ENCODE data around the gene SAMD13.
A peak's percentile ranks its signal among the peaks of the same experiment; 100 is the strongest.
"Not testable (repeated sequence)": the region's sequence is repeated elsewhere in the genome, so short reads cannot be mapped to it uniquely, and the experiment has no call there.

Gene SAMD13

GRCh38 chr1:84287389-84287788 is 14.1 kb upstream of the SAMD13 start:
- not testable (repeated sequence) for DNase-seq

DNA sequence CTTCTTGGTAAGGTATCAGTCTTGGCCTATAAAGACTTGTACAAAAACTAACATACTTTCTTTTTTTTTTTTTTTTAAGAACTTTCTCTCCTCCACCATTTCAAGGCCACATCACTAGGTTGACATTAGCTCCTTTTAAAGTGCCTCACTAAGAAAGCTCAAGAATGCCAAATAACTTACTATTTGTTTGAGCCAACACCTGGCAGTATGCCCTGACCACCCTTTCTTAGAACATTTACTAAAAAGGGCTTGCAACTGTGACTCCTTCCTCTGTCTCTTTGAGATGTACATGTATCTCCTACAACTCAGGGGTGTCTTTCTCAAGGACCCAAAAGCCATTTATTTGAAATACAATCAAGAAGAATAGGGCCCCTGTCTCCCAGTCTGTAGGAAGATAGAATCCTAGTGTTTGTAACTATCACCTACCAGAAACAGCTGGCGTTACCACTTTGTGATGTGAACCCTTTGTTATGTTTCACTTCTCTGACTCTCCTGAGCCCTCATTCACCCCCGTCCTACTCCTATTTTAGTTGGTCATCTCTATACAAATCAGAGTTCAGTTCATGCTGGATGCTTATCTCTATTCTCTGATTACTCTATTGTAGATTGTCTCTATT is 12.2 kb upstream of the SAMD13 start:
- no peak for DNase-seq

- DNase-seq: no peak
These were observed 9.4 kb upstream of the SAMD13 start for GRCh38 chr1:84291882-84292655.

DNA sequence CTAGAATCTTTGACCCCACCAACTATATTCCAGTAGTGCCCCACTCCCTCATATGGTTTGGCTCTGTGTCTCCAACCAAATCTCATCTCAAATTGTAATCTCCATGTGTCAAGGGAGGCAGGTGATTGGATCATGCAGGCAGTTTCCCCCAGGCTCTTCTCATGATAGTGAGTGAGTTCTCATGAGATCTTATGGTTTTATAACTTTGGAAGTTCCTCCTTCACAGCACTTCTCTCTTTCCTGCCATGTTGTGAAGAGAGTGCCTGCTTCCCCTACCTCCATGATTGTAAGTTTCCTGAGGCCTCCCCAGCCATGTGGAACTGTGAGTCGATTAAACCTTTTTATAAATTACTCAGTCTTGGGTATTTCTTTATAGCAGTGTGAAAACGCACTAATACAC is 7.7 kb upstream of the SAMD13 start:
- DNase-seq: no peak

- DNase-seq: no peak
These were observed 6.8 kb upstream of the SAMD13 start for GRCh38 chr1:84294751-84295150.

- DNase-seq: no peak
These were observed 3.8 kb upstream of the SAMD13 start for GRCh38 chr1:84297546-84298244.

- DNase-seq: peak; percentile 70
These were observed 3.2 kb upstream of the SAMD13 start for GRCh38 chr1:84298328-84298683.

DNA sequence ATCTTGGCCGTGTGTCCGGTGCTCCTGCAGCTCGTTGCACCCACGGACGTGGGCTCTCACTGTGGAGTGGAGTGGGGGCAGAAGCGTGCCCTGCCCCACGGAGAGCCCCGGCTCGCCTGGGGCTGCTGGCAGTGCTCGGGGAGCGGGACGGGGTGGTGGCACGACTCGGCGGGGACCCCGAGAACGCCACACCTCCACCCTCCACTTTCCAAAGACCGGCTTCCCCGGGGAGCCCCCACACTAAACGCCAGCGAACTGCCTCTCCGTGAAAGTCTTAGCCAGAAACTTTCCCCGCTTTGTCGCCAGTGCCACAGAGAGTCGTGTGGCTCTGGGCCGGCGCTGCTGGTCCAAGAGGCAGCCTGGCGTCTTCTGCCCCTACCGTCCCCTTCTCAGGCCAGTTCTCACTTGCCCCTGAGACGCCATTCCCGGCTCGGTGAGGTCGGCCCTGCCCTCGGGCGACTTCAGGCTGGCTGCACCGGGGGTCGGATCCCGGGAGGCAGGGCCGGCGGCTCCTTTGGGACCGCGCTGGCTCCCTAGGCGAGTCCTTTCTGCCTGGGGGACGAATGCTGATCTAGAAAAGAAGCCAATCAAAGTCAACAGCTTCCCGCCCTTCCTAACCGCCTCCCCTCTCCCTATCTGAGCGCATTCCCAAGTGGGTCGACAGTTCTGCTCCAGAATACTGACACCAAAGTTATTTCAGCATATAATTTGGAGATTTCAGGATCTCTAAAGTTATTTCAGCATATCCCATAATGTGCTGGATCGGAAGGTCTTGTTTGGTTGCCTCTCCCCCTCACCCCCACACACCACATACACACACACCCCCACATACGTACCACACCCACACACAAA is 2.6 kb upstream of the SAMD13 start:
- DNase-seq: peak; percentile 49

DNA sequence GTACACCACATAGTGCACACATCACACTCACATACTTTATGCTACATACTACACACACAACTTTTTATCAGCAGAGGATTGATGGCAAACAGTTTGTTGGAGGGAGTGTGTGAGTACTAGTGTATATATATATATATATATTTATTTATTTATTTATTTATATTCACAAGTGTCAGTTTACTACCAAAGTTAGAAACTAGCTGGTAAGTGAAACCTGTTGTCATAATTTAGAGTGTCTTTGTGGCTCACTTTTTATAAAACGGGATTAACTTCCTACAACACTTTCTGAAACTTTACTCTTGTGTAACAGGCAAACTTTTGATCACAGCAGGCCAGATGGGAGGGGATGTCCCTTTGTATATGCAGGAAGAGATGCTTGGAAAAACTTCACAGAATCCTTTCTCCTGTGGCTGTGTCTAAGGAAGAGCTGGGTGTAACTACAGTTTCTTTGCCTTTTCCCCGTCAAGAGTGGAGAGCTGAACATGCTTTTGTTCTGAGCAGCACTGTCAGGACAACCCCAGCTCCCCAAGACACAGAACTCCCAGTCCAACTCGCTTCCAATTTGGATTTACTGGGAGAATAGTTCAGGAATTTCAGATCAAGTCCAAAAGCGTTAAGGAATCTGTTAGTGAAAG is 1.9 kb upstream of the SAMD13 start:
- no peak for DNase-seq

- DNase-seq: no peak
These were observed 1.0 kb upstream of the SAMD13 start for GRCh38 chr1:84300501-84300900.

- no peak for DNase-seq
These were observed 377 bp downstream of the SAMD13 start for GRCh38 chr1:84301785-84302385.

DNA sequence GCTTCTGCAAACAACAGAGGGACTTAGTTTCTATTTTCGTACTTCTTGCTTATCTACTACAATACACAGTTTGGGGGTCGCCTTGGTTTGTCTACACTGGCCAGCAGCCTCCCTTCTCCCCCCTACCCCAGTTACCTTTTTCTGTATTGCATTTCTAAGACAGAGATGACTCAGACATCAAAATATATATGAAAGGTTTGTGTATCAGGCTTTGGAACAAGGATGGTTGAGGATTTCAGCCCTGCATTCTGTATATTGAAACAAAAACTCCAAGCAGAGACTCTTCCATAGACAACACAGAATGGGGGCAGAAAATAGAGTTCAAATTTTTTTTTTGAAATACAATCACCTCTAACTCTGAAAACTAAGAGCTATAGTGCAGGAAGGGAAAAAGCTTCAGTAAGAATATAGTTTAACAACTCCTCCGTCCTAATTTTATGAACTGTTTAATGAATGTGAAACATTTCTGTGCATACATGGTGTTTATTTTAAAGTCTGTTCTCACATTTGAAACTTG is 1.9 kb downstream of the SAMD13 start:
- no peak for DNase-seq

- DNase-seq: no peak
These were observed 5.9 kb downstream of the SAMD13 start for GRCh38 chr1:84307398-84307797.

GRCh38 chr1:84311296-84311695 is 9.8 kb downstream of the SAMD13 start:
- DNase-seq: no peak

DNA sequence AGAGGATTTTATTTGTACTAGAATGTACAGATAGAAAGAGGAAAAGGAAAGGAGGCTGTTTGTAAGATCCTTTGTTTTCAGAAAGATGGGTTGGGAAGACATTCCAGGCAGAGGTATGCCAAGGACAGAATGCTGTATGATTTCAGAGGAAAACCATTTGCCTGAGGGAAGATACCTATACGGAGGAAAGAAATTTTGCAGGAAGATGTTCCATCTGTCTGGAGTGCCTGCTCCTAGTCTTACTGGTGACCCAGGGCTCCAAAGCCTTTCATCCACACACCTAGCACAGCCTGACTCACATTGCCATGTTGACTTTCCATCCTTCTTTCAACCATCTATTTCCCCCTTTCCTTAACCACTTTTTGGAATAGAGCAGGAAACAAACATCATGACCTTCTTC is 18.2 kb downstream of the SAMD13 start:
- DNase-seq: no peak

DNA sequence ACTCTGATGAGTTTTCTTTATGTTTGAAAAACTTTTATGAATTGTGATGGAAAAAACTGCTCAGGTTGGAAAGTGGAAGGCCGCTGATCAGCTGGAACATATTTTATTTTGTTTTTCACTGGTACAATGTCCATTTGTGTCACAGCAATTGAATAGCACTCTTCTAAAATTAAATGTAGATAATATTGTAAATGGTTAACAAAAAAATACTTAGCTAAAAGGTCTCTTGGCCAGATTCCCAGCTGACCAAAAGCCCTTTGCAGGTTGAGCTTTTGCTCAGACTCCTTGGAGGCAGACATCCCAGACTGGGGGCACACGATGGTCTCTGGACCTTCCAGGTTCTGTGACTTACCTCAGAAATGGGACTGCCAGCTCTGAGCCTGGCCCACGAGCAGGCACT is 26.3 kb downstream of the SAMD13 start:
- no peak for DNase-seq

GRCh38 chr1:84330125-84330984 is 28.8 kb downstream of the SAMD13 start:
- no peak for DNase-seq

DNA sequence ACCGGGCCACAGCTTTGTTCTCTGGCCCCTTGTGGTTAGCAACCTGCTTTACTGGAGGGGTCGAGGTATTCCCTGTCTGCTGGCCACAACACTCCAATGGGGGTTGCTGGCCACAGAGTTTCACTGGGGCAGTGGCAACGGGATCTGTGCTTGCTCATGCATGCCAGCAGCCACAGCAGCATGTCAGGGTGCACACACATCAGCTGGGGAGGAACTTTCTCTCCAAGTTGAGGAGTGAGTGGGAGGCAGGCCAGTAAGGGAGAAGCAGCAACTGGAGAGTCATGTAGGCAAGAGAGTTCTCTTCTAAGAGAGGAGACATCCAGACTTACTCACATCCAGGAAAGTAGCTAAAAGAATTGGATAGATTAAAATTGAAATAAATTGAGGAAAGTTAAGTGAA is 38.0 kb downstream of the SAMD13 start:
- DNase-seq: no peak

DNA sequence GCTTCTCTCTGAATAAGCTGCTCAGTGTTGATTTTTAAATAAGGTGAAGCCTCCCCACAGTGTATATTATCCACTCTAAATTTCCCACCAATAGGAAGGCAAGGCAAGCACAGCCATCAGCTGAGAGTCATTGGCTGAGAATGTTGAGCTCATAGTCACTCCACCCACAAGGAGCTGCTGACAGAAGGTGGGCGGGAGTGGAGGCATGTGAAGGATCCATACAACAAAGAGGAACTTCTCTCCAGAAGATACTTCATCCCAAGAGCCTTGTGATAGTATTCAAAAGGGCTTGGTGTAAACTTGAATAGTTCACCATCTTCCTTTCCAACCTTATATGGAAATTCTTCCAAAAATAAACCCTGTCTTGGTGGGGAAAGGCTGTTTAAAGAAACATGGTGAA is 42.8 kb downstream of the SAMD13 start:
- DNase-seq: no peak

GRCh38 chr1:84345220-84345619 is 43.7 kb downstream of the SAMD13 start:
- DNase-seq: no peak

GRCh38 chr1:84347271-84347931 is 45.9 kb downstream of the SAMD13 start:
- no peak for DNase-seq
